ENCODE measurements around the gene TRIM28.
"Not testable (repeated sequence)": the region's sequence is repeated elsewhere in the genome, so short reads cannot be mapped to it uniquely, and the experiment has no call there.

Gene TRIM28

GRCh38 chr19:58561373-58562121 lies 17.7 kb downstream of the TRIM28 start:
- no peak for DNase-seq

GRCh38 chr19:58562122-58563033 lies 18.5 kb downstream of the TRIM28 start:
- no peak for DNase-seq

- DNase-seq = no peak
Observed at GRCh38 chr19:58563034-58563573, 19.2 kb downstream of the TRIM28 start.

GRCh38 chr19:58563823-58564222 lies 20.0 kb downstream of the TRIM28 start:
- no peak for DNase-seq

- DNase-seq = no peak
Observed at GRCh38 chr19:58566989-58567388, 23.1 kb downstream of the TRIM28 start.

GRCh38 chr19:58568453-58569130 lies 24.7 kb downstream of the TRIM28 start:
- DNase-seq = no peak

GRCh38 chr19:58569191-58569942 lies 25.5 kb downstream of the TRIM28 start:
- DNase-seq = no peak

- DNase-seq = no peak
Observed at GRCh38 chr19:58569943-58570670, 26.2 kb downstream of the TRIM28 start.

GRCh38 chr19:58570770-58571574 lies 27.1 kb downstream of the TRIM28 start:
- DNase-seq = no peak

GRCh38 chr19:58571575-58571947 lies 27.7 kb downstream of the TRIM28 start:
- no peak for DNase-seq

GRCh38 chr19:58572026-58572817 lies 28.4 kb downstream of the TRIM28 start:
- DNase-seq = no peak

GRCh38 chr19:58572818-58573657 lies 29.2 kb downstream of the TRIM28 start, which contains the start of gene MZF1:
TSS of gene MZF1 (minus strand) at chr19:58573335. CDS start at chr19:58571389, 1,946 bp downstream.
- peak; percentile 100 for DNase-seq

GRCh38 chr19:58573658-58574164 lies 29.8 kb downstream of the TRIM28 start:
- no peak for DNase-seq

GRCh38 chr19:58575183-58576041 lies 31.5 kb downstream of the TRIM28 start:
- peak; percentile 57 for DNase-seq

- DNase-seq = not testable (repeated sequence)
Observed at GRCh38 chr19:58577581-58577980, 33.7 kb downstream of the TRIM28 start.

GRCh38 chr19:58578012-58578925 lies 34.4 kb downstream of the TRIM28 start:
- DNase-seq = no peak
